Loucy (cell line): ENCODE results near the gene MARCKS.

Experiments used
- H2AFZ ChIP-seq: fragments of 200-600 bp; sonication (generic); 2 replicates; pipeline ENCODE4 v1.6.0; 2016; ENCODE audit warnings: antibody characterized with exemption, mild to moderate bottlenecking, low read length, moderate library complexity
- H3F3A ChIP-seq: fragments of 200-600 bp; 2 replicates; pipeline ENCODE4 v1.6.0; 2016; ENCODE audit warnings: antibody characterized with exemption, low read depth, mild to moderate bottlenecking
- H3K27me3 ChIP-seq: fragments of 200-600 bp; sonication (generic); 2 replicates; pipeline ENCODE4 v1.6.1; 2014; ENCODE audit warnings: low read length, mild to moderate bottlenecking; ENCODE audit not compliant: insufficient read depth, poor library complexity, severe bottlenecking
- H3K36me3 ChIP-seq: fragments of 200-600 bp; sonication (generic); 2 replicates; pipeline ENCODE4 v1.6.1; 2016; ENCODE audit warnings: low read length; ENCODE audit not compliant: insufficient read depth
- H3K4me1 ChIP-seq: fragments of 200-600 bp; sonication (generic); 2 replicates; pipeline ENCODE4 v1.5.1; 2014; ENCODE audit warnings: low read length, mild to moderate bottlenecking; ENCODE audit not compliant: insufficient read depth, poor library complexity, severe bottlenecking
- H3K4me2 ChIP-seq: fragments of 200-600 bp; sonication (generic); 2 replicates; pipeline ENCODE4 v1.6.0; 2014; ENCODE audit warnings: antibody characterized with exemption, low read length, low read depth, mild to moderate bottlenecking; ENCODE audit not compliant: poor library complexity, severe bottlenecking
- H3K4me3 ChIP-seq: fragments of 200-600 bp; sonication (generic); 2 replicates; pipeline ENCODE4 v1.5.1; 2014; ENCODE audit warnings: low read length, mild to moderate bottlenecking, mixed read lengths; ENCODE audit not compliant: poor library complexity, severe bottlenecking
- H3K79me2 ChIP-seq: fragments of 200-600 bp; sonication (generic); 2 replicates; pipeline ENCODE4 v1.6.1; 2014; ENCODE audit warnings: low read length; ENCODE audit not compliant: insufficient read depth
- H3K9ac ChIP-seq: fragments of 200-600 bp; sonication (generic); 2 replicates; pipeline ENCODE4 v1.6.0; 2014; ENCODE audit warnings: mild to moderate bottlenecking, low read depth, low read length, moderate library complexity; ENCODE audit not compliant: poor library complexity, severe bottlenecking
- H3K9me2 ChIP-seq: fragments of 200-600 bp; sonication (generic); replicated peaks from 2 replicates; pipeline ENCODE4 v1.6.1; 2016; ENCODE audit warnings: low read depth, low read length, mixed read lengths
- H3K9me3 ChIP-seq: fragments of 200-600 bp; sonication (generic); 2 replicates; pipeline ENCODE4 v1.6.1; 2014; ENCODE audit warnings: mild to moderate bottlenecking, antibody characterized with exemption, low read length, low read depth; ENCODE audit not compliant: insufficient read depth
- H4K20me1 ChIP-seq: fragments of 200-600 bp; sonication (generic); 2 replicates; pipeline ENCODE4 v1.6.0; 2014; ENCODE audit warnings: antibody characterized with exemption, low read length, mild to moderate bottlenecking; ENCODE audit not compliant: insufficient read depth, poor library complexity, severe bottlenecking
- CTCF ChIP-seq: fragments of 200-600 bp; sonication (generic); conservative IDR thresholded peaks from 2 replicates; pipeline ENCODE4 v1.5.1; 2014; ENCODE audit warnings: mild to moderate bottlenecking, antibody characterized with exemption, low read length
- EZH2phosphoT487 ChIP-seq: fragments of 200-600 bp; IDR thresholded peaks from 2 replicates; pipeline ENCODE4 v1.6.1; 2018; ENCODE audit warnings: antibody characterized with exemption, mild to moderate bottlenecking, moderate library complexity, borderline replicate concordance

MARCKS gene

GRCh38 chr6:113888956-113889630 is 31.9 kb downstream of the MARCKS start:
- no peak overlapping the region for H3K4me2 ChIP-seq
- TF ChIP-seq CTCF (no peak), EZH2phosphoT487 (no peak)
- no peaks in the 10 kb centered on the region for H4K20me1 ChIP-seq
- no peaks in the 10 kb centered on the region for H3K4me1 ChIP-seq
- no peaks in the 10 kb centered on the region for H3K79me2 ChIP-seq
- H2AFZ ChIP-seq, result no peak overlapping the region
- H3K9ac ChIP-seq, result no peak overlapping the region
- no peaks in the 10 kb centered on the region for H3K9me2 ChIP-seq
- H3K9me3 ChIP-seq, result peaks cover 11% of the 10 kb centered on the region; the same call in 1 of the 2 replicates
- no peak overlapping the region for H3K4me3 ChIP-seq
- H3K27me3 ChIP-seq, result no peaks in the 10 kb centered on the region
- no peaks in the 10 kb centered on the region for H3F3A ChIP-seq
- H3K36me3 ChIP-seq, result no peaks in the 10 kb centered on the region

GRCh38 chr6:113893451-113893850 is 36.3 kb downstream of the MARCKS start:
- peaks cover 11% of the 10 kb centered on the region; the same call in 1 of the 2 replicates for H3K9me3 ChIP-seq
- no peaks in the 10 kb centered on the region for H3K36me3 ChIP-seq
- H3K27me3 ChIP-seq, result no peaks in the 10 kb centered on the region
- H3K9ac ChIP-seq, result no peak overlapping the region
- no peak overlapping the region for H3K4me2 ChIP-seq
- H3K4me1 ChIP-seq, result peaks cover 21% of the 10 kb centered on the region
- H3K9me2 ChIP-seq, result no peaks in the 10 kb centered on the region
- no peak for TF ChIP-seq EZH2phosphoT487
- TF ChIP-seq CTCF, result no peak
- H4K20me1 ChIP-seq, result no peaks in the 10 kb centered on the region
- no peaks in the 10 kb centered on the region for H3K79me2 ChIP-seq
- H3F3A ChIP-seq, result no peaks in the 10 kb centered on the region
- no peak overlapping the region for H2AFZ ChIP-seq
- H3K4me3 ChIP-seq, result no peak overlapping the region

GRCh38 chr6:113893866-113894265 is 36.7 kb downstream of the MARCKS start:
- Histone ChIP-seq H4K20me1 (no peaks in the 10 kb centered on the region), H3K4me2 (no peak overlapping the region), H3K79me2 (no peaks in the 10 kb centered on the region), H3K36me3 (no peaks in the 10 kb centered on the region), H3K9me3 (peaks cover 11% of the 10 kb centered on the region; the same call in 1 of the 2 replicates), H3K9me2 (no peaks in the 10 kb centered on the region), H3K4me1 (peaks cover 21% of the 10 kb centered on the region), H2AFZ (no peak overlapping the region), H3K4me3 (no peak overlapping the region), H3F3A (no peaks in the 10 kb centered on the region), H3K9ac (no peak overlapping the region), H3K27me3 (no peaks in the 10 kb centered on the region)
- TF ChIP-seq EZH2phosphoT487, result no peak
- TF ChIP-seq CTCF, result no peak
